GM19351 (cell line): Measurements from ENCODE around the gene POLR3C.
"Not testable (repeated sequence)": the region's sequence is repeated elsewhere in the genome, so short reads cannot be mapped to it uniquely, and the experiment has no call there.

Experiments used
- ATAC-seq: cut with Tn5 transposase; IDR thresholded peaks from one replicate; pipeline ENCODE4 v1.9.1; 2021; ENCODE audit warnings: mild to moderate bottlenecking, moderate library complexity; ENCODE audit not compliant: unreplicated experiment

The POLR3C gene

GRCh38 chr1:145823565-145824498, at the start of gene POLR3C, which contains the start of gene RNF115:
Gene POLR3C, plus strand, starts transcription at chr1:145824200. Its CDS starts 1,577 bp downstream, at chr1:145825777.
Gene RNF115, minus strand, starts transcription at chr1:145824095. Its CDS starts 222 bp downstream, at chr1:145823873.
- peak; percentile 84 for ATAC-seq

- ATAC-seq, result no peak
These were observed 46.4 kb upstream of the POLR3C start for GRCh38 chr1:145777357-145778145.

- no peak for ATAC-seq
These were observed 45.9 kb upstream of the POLR3C start for GRCh38 chr1:145778146-145778540.

- no peak for ATAC-seq
These were observed 41.5 kb upstream of the POLR3C start for GRCh38 chr1:145782272-145783099.

- no peak for ATAC-seq
These were observed 39.6 kb upstream of the POLR3C start for GRCh38 chr1:145784409-145784808.

- ATAC-seq, result no peak
These were observed 38.5 kb upstream of the POLR3C start for GRCh38 chr1:145785547-145785946.

- no peak for ATAC-seq
These were observed 37.7 kb upstream of the POLR3C start for GRCh38 chr1:145786271-145786670.

GRCh38 chr1:145788580-145788979, 35.4 kb upstream of the POLR3C start:
- no peak for ATAC-seq

GRCh38 chr1:145791860-145792259, 32.1 kb upstream of the POLR3C start:
- not testable (repeated sequence) for ATAC-seq

GRCh38 chr1:145792484-145792883, 31.5 kb upstream of the POLR3C start:
- ATAC-seq, result no peak

GRCh38 chr1:145795257-145795881, 28.6 kb upstream of the POLR3C start:
- ATAC-seq, result no peak

GRCh38 chr1:145796753-145797152, 27.2 kb upstream of the POLR3C start:
- ATAC-seq, result no peak

GRCh38 chr1:145799806-145800205, 24.2 kb upstream of the POLR3C start:
- ATAC-seq, result no peak

GRCh38 chr1:145804235-145805045, 19.6 kb upstream of the POLR3C start:
- ATAC-seq, result no peak

- ATAC-seq, result no peak
These were observed 18.9 kb upstream of the POLR3C start for GRCh38 chr1:145805057-145805456.

GRCh38 chr1:145806408-145806807, 17.6 kb upstream of the POLR3C start:
- no peak for ATAC-seq

GRCh38 chr1:145806844-145807243, 17.2 kb upstream of the POLR3C start:
- ATAC-seq, result no peak

GRCh38 chr1:145812977-145813810, 10.8 kb upstream of the POLR3C start:
- ATAC-seq, result not testable (repeated sequence)

GRCh38 chr1:145818095-145818494, 5.9 kb upstream of the POLR3C start:
- ATAC-seq, result not testable (repeated sequence)
